Measurements from ENCODE around the gene GCLC. TPM values are rescaled to one million over a fixed set of nuclear protein-coding genes. Genes with fewer than 3 reads are reported as not detected.

Gene GCLC
- total RNA-seq, 1 donor from 2014 or later = 26.6 TPM

DNA sequence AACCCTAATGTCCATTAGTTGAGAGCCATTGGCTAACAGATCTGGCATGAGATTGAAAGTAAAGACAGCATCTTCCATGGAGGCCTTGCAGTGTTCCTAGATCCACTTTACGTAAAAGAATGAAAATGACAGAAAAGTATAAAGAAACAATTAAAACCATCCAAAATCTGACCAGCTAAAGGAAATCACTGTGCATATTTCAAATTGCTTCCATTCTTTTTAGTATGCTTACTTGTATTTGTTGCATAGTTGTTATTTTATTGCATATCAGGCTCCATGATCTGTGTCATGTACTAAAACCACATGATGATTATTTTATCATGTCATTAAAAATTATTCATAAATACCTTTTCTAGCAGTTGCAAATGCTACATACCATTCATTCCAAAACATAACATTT lies 67.9 kb downstream of the GCLC start:
- intact Hi-C loops (cut with DNase I) = no loop called here
- DNase-seq = no peak
- no peak for ATAC-seq (ENCODE audit: poor library complexity)

DNA sequence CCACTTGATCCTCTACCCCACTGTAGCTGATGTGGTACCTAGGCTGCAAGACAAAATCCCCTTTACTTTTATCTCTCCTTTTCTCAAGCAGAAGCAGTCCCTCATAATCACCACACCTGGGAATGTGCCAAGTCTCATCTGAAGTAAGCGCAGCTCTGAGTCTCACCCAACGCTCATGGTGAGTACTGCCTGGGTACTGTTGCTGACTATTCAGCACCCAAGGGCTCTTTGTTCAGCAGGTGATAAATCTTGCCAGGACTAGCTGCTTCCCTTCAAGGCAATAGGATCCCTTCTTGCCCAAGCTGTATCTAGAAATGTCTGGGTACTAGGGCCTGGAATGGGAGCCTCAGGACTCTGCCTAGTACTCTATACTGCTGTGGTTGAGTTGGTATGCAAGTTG lies 70.9 kb downstream of the GCLC start:
- ATAC-seq (ENCODE audit: poor library complexity) = no peak
- intact Hi-C loops (cut with DNase I) = no loop called here
- no peak for DNase-seq

- intact Hi-C loops (cut with DNase I) = no loop called here
- DNase-seq (no peak), ATAC-seq (ENCODE audit: poor library complexity) (no peak)
Measured at GRCh38 chr6:53469163-53469562, 75.7 kb downstream of the GCLC start.

GRCh38 chr6:53466257-53466656 lies 78.6 kb downstream of the GCLC start:
- ATAC-seq (ENCODE audit: poor library complexity) (no peak), DNase-seq (no peak)
- intact Hi-C loops (cut with DNase I) = no loop called here

- ATAC-seq (ENCODE audit: poor library complexity) (no peak), DNase-seq (no peak)
- intact Hi-C loops (cut with DNase I) = no loop called here
Measured at GRCh38 chr6:53465732-53466131, 79.2 kb downstream of the GCLC start.

DNA sequence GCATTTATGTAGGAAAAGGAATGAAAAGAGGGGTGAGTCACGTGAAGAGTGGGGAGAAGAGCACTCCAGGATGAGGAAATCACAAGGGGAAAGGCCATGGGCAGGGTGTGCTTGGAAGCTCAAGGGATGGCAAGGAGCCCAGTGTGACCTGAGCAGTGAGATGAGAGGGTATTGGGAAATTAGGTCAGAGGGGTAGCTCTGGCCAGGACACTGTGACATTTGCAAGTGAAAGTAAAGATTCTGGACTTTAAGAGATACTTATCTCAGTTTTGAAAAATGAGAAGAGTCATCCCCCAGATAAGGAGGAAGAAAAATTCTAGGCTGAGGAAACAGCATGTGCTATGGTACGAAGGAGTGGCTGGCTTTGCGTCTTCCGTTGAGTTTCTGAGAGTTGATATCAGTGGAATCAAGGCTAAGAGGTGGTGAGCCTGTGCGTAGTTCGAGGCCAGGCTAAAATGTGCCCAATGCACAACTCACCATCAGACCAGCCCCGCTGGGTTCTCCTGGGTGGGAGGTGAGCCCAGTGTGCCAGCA lies 79.9 kb downstream of the GCLC start:
- DNase-seq (peak; percentile 41), ATAC-seq (ENCODE audit: poor library complexity) (peak; percentile 39)
- intact Hi-C loops (cut with DNase I) = no loop called here

DNA sequence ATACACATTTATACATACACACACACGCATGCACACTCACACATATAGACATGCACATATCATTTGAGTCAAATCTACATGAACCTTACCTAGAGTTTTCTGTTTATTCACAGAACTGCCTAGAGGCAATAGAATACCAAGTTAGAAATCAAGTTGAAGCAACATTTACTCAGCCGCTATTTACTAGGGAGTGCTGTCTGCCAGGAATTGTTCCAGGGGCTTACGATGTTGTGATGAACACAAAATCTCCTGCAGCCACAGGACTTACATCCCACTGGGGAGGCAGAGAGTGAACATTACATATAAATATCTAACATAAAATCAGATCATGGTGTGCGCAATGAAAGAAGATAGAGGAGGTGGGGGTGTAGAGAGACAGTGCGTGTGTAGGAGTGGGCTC lies 80.4 kb downstream of the GCLC start:
- no peak for ATAC-seq (ENCODE audit: poor library complexity)
- no peak for DNase-seq
- intact Hi-C loops (cut with DNase I) = no loop called here

GRCh38 chr6:53461696-53462095 lies 83.2 kb downstream of the GCLC start:
- DNase-seq (no peak), ATAC-seq (ENCODE audit: poor library complexity) (peak; percentile 46)
- intact Hi-C loops (cut with DNase I) = no loop called here

GRCh38 chr6:53461041-53461656 lies 83.8 kb downstream of the GCLC start:
- intact Hi-C loops (cut with DNase I) = no loop called here
- DNase-seq (no peak), ATAC-seq (ENCODE audit: poor library complexity) (no peak)

DNA sequence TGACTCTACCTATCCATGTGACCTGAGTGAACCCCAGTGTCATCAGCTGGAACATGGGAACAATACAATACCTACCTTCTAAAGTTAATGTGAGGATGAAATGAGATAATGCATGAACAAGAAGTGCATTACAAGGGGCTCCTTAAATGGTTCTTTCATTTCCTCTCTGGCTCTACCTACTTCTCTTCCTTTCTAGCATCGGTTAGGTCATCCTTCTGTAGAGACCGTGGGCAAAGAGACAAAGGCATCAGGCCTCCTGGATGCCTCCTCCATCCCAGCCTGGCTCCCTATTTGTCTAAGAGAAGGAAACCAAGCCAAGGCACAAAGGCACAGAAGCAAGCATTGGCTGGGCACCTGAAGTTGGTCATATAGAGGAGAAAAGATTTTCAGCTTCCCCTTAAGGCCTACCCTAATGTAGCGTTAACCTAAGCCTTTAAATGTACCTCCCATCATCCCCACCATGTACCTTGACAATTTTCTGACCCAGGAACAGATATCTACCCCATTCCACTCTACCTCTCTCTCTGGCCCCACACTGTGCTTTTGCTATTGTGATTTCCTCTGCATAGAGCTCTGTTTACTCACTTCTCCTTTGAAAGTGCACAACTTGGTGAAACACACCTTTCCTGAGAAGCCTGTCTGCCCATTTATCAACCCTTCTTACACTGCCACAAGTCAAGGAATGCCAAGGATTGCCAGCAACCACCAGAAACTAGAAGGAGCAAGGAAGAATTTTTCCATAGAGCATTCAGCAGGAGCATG lies 86.6 kb downstream of the GCLC start:
- intact Hi-C loops (cut with DNase I) = no loop called here

DNA sequence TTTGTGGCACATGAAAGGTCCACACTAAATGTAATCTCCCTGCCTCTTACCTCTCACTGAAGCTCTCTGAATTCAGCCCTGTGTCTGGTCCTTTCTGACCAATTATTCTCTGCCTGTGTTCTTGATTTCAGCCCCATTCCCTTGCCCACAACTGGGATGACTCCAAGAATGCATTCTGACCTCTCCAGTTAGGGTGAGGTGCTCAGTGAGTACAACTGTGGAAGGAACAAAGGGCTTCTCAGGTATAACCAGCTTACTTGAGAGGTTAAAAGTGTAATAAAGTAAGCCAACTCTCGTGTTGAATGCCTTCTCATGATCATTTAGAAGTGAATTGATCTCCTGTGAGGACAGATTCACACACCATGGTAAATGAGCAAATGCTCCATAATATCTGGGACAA lies 88.1 kb downstream of the GCLC start:
- intact Hi-C loops (cut with DNase I) = no loop called here
- ATAC-seq (ENCODE audit: poor library complexity) (no peak), DNase-seq (no peak)

More for the DNA sequence above, 86.6 kb downstream of the GCLC start:
- no peak for DNase-seq
- no peak for ATAC-seq (ENCODE audit: poor library complexity)

DNA sequence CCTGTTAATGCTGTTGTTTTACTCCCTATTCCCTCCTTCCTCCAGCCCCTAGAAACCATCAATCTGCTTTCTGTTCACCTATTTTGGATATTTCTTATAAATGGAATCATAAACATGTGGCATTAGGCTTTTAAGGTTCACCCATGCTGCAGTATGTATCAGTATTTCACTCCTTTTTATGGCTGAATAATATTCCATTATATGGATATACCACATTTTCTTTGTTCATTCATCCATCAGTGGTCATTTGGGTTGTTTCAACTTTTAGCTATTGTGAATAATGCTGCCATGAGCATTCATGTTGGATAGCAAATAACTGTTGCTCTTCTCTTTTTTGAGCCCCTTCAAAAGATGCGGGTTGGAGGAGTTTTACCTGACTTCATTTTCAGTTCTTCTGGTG lies 89.2 kb downstream of the GCLC start:
- intact Hi-C loops (cut with DNase I) = no loop called here
- DNase-seq (no peak), ATAC-seq (ENCODE audit: poor library complexity) (no peak)

GRCh38 chr6:53451165-53451564 lies 93.7 kb downstream of the GCLC start:
- no peak for DNase-seq
- intact Hi-C loops (cut with DNase I) = no loop called here
- no peak for ATAC-seq (ENCODE audit: poor library complexity)

DNA sequence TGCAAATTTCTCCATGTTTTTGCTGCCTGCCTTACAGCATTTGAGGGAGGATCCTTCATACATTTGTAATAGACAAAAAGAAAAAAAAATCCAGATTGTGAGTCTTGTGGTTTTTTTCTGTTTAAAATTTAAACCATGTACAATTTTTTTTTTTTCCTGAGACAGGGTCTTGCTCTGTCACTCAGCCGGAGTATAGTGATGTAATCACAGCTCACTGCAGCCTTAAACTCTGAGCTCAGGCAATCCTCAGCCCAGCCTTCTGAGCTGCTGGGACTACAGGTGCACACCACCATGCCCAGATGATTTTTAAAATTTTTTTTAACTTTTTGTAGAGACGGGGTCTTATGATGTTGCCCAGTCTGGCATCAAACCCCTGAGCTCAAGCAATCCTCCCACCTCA lies 97.0 kb downstream of the GCLC start:
- intact Hi-C loops (cut with DNase I) = no loop called here
- ATAC-seq (ENCODE audit: poor library complexity) (no peak), DNase-seq (no peak)

Other genes starting within 250 kb of the GCLC start
- gene ELOVL5, start 196.2 kb downstream of the GCLC start, total RNA-seq = 20.8 TPM
- 333 TPM for gene KLHL31, start 120.7 kb upstream of the GCLC start, total RNA-seq
- 1.8 TPM for gene LRRC1, start 249.9 kb upstream of the GCLC start, total RNA-seq

Data from Right ventricle myocardium superior (tissue), 1 donor.